Tracheal epithelial cell (primary cell): ENCODE data around the gene IMPA2. TPM values are rescaled to one million over a fixed set of nuclear protein-coding genes. Genes with fewer than 3 reads are reported as not detected.

Experiments
- total RNA-seq: library from RNA; depleted of rRNA; stranded (reverse); fragments of >200 nt; gene quantifications from 2 replicates; pipeline ENCODE4 v1.2.1, GENCODE V29; 2014

The IMPA2 gene
- total RNA-seq = 44.3 and 124 TPM in 2 replicates

DNA sequence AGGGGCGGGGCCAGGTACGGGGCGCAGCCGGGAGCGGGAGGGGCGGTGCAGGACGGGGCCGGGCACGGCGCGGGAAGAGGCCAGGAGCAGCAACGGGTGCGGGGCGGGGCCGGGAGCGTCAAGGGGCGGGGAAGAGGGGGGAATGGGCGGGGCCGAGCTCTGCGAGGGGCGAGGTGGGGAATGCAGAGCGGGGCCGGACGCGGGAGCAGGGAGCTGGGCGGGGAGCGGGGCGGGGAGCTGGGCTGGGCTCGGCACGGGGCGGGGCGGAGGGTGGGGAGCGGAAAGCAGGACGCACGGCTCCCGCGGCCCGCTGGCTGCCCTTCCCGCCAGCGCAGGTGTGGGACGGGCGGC, at the start of gene IMPA2:
TSS of gene IMPA2 (plus strand) at position 316 of the 351 bp plus-strand sequence. CDS start 163 bp downstream, outside the sequence.

Other genes with a start within 250 kb of the IMPA2 start
- gene CHMP1B, start 130.1 kb upstream of the IMPA2 start, total RNA-seq = 95.3 and 100 TPM in 2 replicates
- 27.2 and 30.5 TPM in 2 replicates for gene MPPE1, start 73.2 kb upstream of the IMPA2 start, total RNA-seq
- gene ANKRD62, start 112.3 kb downstream of the IMPA2 start, total RNA-seq = 0.21 TPM in 1 of 2 replicates, not detected in the other